ENCODE data around the gene PRODH. TPM values are rescaled to one million over a fixed set of nuclear protein-coding genes. Genes with fewer than 3 reads are reported as not detected.
"Not testable (repeated sequence)": the region's sequence is repeated elsewhere in the genome, so short reads cannot be mapped to it uniquely, and the experiment has no call there.

Gene PRODH
- polyA plus RNA-seq, 1 of the 3 experiments (the other 2 are of a cell fraction): 0.03 TPM

- Histone ChIP-seq H3K9me3 (no peaks in the 10 kb centered on the region), H3K36me3 (replicated peaks in 1 of 2; ENCODE audit: control insufficient read depth in 1 of 2, insufficient read depth in 2 of 2, low read length in 1 of 2) (no peaks in the 10 kb centered on the region), H3F3A (replicated peaks; ENCODE audit: insufficient read depth) (no peaks in the 10 kb centered on the region), H3K4me2 (no peak overlapping the region), H3K79me2 (ENCODE audit: insufficient read depth) (no peaks in the 10 kb centered on the region), H3K27ac (ENCODE audit: low read depth in 2 of 2, low read length in 1 of 2) (no peak overlapping the region), H3K9me2 (no peaks in the 10 kb centered on the region), H4K20me1 (ENCODE audit: insufficient read depth) (no peaks in the 10 kb centered on the region), H2AFZ (ENCODE audit: low read depth) (no peak overlapping the region), H3K4me1 (ENCODE audit: control insufficient read depth in 1 of 2, insufficient read depth in 2 of 2, low read depth in 1 of 2, low read length in 1 of 2) (no peaks in the 10 kb centered on the region), H3K27me3 (ENCODE audit: insufficient read depth) (no peaks in the 10 kb centered on the region), H3K4me3 (ENCODE audit: low read depth in 2 of 2, low read length in 1 of 2) (no peak overlapping the region), H3K9ac (no peak overlapping the region)
- no peak for DNase-seq
- CTCF ChIA-PET: no interaction called here
- POLR2A ChIA-PET: no interaction called here
- TF ChIP-seq NRF1 (IDR thresholded peaks at IDR 0.05; ENCODE audit: low read depth, low read length) (no peak), TEAD4 (IDR thresholded peaks at IDR 0.05; ENCODE audit: borderline replicate concordance, insufficient read depth) (no peak), MEF2A (IDR thresholded peaks at IDR 0.05; ENCODE audit: borderline replicate concordance, low read depth) (no peak), CTCF (IDR thresholded peaks at IDR 0.05) (no peak), EZH2phosphoT487 (IDR thresholded peaks at IDR 0.05; ENCODE audit: borderline replicate concordance, low read depth) (no peak), RAD21 (IDR thresholded peaks at IDR 0.05; ENCODE audit: low read length) (no peak), YY1 (IDR thresholded peaks at IDR 0.05; ENCODE audit: low read depth) (no peak), ELF1 (IDR thresholded peaks at IDR 0.05) (no peak)
- TF ChIP-seq, protein P1, sequence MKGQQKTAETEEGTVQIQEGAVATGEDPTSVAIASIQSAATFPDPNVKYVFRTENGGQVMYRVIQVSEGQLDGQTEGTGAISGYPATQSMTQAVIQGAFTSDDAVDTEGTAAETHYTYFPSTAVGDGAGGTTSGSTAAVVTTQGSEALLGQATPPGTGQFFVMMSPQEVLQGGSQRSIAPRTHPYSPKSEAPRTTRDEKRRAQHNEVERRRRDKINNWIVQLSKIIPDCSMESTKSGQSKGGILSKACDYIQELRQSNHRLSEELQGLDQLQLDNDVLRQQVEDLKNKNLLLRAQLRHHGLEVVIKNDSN (IDR thresholded peaks at IDR 0.05; ENCODE audit: borderline replicate concordance, low read depth): no peak
- TF ChIP-seq, protein P2, sequence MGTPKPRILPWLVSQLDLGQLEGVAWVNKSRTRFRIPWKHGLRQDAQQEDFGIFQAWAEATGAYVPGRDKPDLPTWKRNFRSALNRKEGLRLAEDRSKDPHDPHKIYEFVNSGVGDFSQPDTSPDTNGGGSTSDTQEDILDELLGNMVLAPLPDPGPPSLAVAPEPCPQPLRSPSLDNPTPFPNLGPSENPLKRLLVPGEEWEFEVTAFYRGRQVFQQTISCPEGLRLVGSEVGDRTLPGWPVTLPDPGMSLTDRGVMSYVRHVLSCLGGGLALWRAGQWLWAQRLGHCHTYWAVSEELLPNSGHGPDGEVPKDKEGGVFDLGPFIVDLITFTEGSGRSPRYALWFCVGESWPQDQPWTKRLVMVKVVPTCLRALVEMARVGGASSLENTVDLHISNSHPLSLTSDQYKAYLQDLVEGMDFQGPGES (IDR thresholded peaks at IDR 0.05; ENCODE audit: low read depth, low read length): no peak
- 50% methylated on average over 2 of the region's 8 CpGs for WGBS (ENCODE audit: low lambda C conversion rate)
Measured at GRCh38 chr22:18888115-18888514, 48.0 kb downstream of the PRODH start.

- H3K27me3 ChIP-seq (ENCODE audit: insufficient read depth); H2AFZ ChIP-seq (ENCODE audit: low read depth); H3K27ac ChIP-seq (ENCODE audit: low read depth in 2 of 2, low read length in 1 of 2); H3K9me3 ChIP-seq; H3K4me1 ChIP-seq (ENCODE audit: control insufficient read depth in 1 of 2, insufficient read depth in 2 of 2, low read depth in 1 of 2, low read length in 1 of 2); H4K20me1 ChIP-seq (ENCODE audit: insufficient read depth); H3K4me2 ChIP-seq; H3K9me2 ChIP-seq; H3K79me2 ChIP-seq (ENCODE audit: insufficient read depth); H3F3A ChIP-seq (replicated peaks; ENCODE audit: insufficient read depth); POLR2A ChIA-PET; H3K9ac ChIP-seq; CTCF ChIA-PET; DNase-seq; H3K4me3 ChIP-seq (ENCODE audit: low read depth in 2 of 2, low read length in 1 of 2); H3K36me3 ChIP-seq (replicated peaks in 1 of 2; ENCODE audit: control insufficient read depth in 1 of 2, insufficient read depth in 2 of 2, low read length in 1 of 2): not testable (repeated sequence)
- WGBS (ENCODE audit: low lambda C conversion rate): 21% methylated on average over 4 of the region's 4 CpGs
Measured at GRCh38 chr22:18884465-18884864, 51.6 kb downstream of the PRODH start.

GRCh38 chr22:18881260-18881659 lies 54.8 kb downstream of the PRODH start:
- H3K79me2 ChIP-seq (ENCODE audit: insufficient read depth); H3K9me3 ChIP-seq; H3K27me3 ChIP-seq (ENCODE audit: insufficient read depth); H2AFZ ChIP-seq (ENCODE audit: low read depth); H3K4me1 ChIP-seq (ENCODE audit: control insufficient read depth in 1 of 2, insufficient read depth in 2 of 2, low read depth in 1 of 2, low read length in 1 of 2); H3K4me3 ChIP-seq (ENCODE audit: low read depth in 2 of 2, low read length in 1 of 2); DNase-seq; CTCF ChIA-PET; H3K9me2 ChIP-seq; H3K36me3 ChIP-seq (replicated peaks in 1 of 2; ENCODE audit: control insufficient read depth in 1 of 2, insufficient read depth in 2 of 2, low read length in 1 of 2); H3K9ac ChIP-seq; POLR2A ChIA-PET; H3F3A ChIP-seq (replicated peaks; ENCODE audit: insufficient read depth); H4K20me1 ChIP-seq (ENCODE audit: insufficient read depth); H3K4me2 ChIP-seq; H3K27ac ChIP-seq (ENCODE audit: low read depth in 2 of 2, low read length in 1 of 2): not testable (repeated sequence)
- 21% methylated on average over 3 of the region's 3 CpGs for WGBS (ENCODE audit: low lambda C conversion rate)

Other genes starting within 250 kb of the PRODH start
- 1.2 TPM in 2 replicates for gene DGCR6, start 30.0 kb downstream of the PRODH start, polyA plus RNA-seq (2012; rRNA removed)
- 21.5 and 30.4 TPM in 2 replicates for gene DGCR2, start 186.1 kb upstream of the PRODH start, polyA plus RNA-seq (2012; rRNA removed)
- not detected in 2 replicates for gene TSSK2, start 195.0 kb upstream of the PRODH start, polyA plus RNA-seq (2012; rRNA removed)
- gene ESS2, start 208.4 kb upstream of the PRODH start, polyA plus RNA-seq (2012; rRNA removed): 14.5 and 15.4 TPM in 2 replicates
- gene GSC2, start 214.0 kb upstream of the PRODH start, polyA plus RNA-seq (2012; rRNA removed): not detected in 2 replicates
- gene SLC25A1, start 242.4 kb upstream of the PRODH start, polyA plus RNA-seq (2012; rRNA removed): 34.2 and 44.7 TPM in 2 replicates